HG03108 (cell line): ENCODE results near the gene LALBA.
"Not testable (repeated sequence)": the region's sequence is repeated elsewhere in the genome, so short reads cannot be mapped to it uniquely, and the experiment has no call there.

Experiments
- ATAC-seq: cut with Tn5 transposase; IDR thresholded peaks from one replicate; pipeline ENCODE4 v1.9.1; 2021; ENCODE audit warnings: moderate library complexity; ENCODE audit not compliant: unreplicated experiment

LALBA gene

GRCh38 chr12:48569946-48570345, at the start of gene LALBA:
Gene LALBA, minus strand, starts transcription at chr12:48570046. Its CDS starts 26 bp downstream, at chr12:48570020.
- no peak for ATAC-seq

- ATAC-seq = no peak
Observed at GRCh38 chr12:48618541-48618940, 48.7 kb upstream of the LALBA start.

- ATAC-seq = no peak
Observed at GRCh38 chr12:48615681-48616080, 45.8 kb upstream of the LALBA start.

- no peak for ATAC-seq
Observed at GRCh38 chr12:48613321-48613720, 43.5 kb upstream of the LALBA start.

- ATAC-seq = no peak
Observed at GRCh38 chr12:48602192-48602989, 32.5 kb upstream of the LALBA start.

GRCh38 chr12:48601013-48601756, 31.3 kb upstream of the LALBA start:
- peak; percentile 71 for ATAC-seq

GRCh38 chr12:48600552-48600951, 30.7 kb upstream of the LALBA start:
- ATAC-seq = no peak

GRCh38 chr12:48592591-48593086, 22.8 kb upstream of the LALBA start:
- no peak for ATAC-seq

GRCh38 chr12:48586361-48586760, 16.5 kb upstream of the LALBA start:
- no peak for ATAC-seq

GRCh38 chr12:48583728-48584127, 13.9 kb upstream of the LALBA start:
- ATAC-seq = no peak

GRCh38 chr12:48580831-48581230, 11.0 kb upstream of the LALBA start:
- no peak for ATAC-seq

- ATAC-seq = no peak
Observed at GRCh38 chr12:48572326-48572725, 2.5 kb upstream of the LALBA start.

GRCh38 chr12:48567731-48568130, 2.1 kb downstream of the LALBA start:
- ATAC-seq = no peak

- ATAC-seq = no peak
Observed at GRCh38 chr12:48557919-48558318, 11.9 kb downstream of the LALBA start.

GRCh38 chr12:48556631-48557030, 13.2 kb downstream of the LALBA start:
- no peak for ATAC-seq

- not testable (repeated sequence) for ATAC-seq
Observed at GRCh38 chr12:48553666-48554343, 16.0 kb downstream of the LALBA start.

GRCh38 chr12:48551636-48552035, 18.2 kb downstream of the LALBA start:
- not testable (repeated sequence) for ATAC-seq

GRCh38 chr12:48547012-48547411, 22.8 kb downstream of the LALBA start:
- not testable (repeated sequence) for ATAC-seq

- ATAC-seq = no peak
Observed at GRCh38 chr12:48545833-48546469, 23.9 kb downstream of the LALBA start.

- ATAC-seq = no peak
Observed at GRCh38 chr12:48542300-48542928, 27.4 kb downstream of the LALBA start.
